ENCODE measurements around the gene POLD1. TPM values are rescaled to one million over a fixed set of nuclear protein-coding genes. Genes with fewer than 3 reads are reported as not detected.
A peak's percentile ranks its signal among the peaks of the same experiment; 100 is the strongest.

The POLD1 gene
- total and polyA plus RNA-seq, 2 of the 13 experiments (the other 11 are each of a cell fraction or from before 2014, with no cell fraction given) = 17.4 to 54.0 TPM

GRCh38 chr19:50461066-50461875 is 77.1 kb downstream of the POLD1 start (continued):
- TF ChIP-seq ZNF510 (CRISPR knock-in tag; IDR thresholded peaks at IDR 0.05; ENCODE audit: low read depth) (no peak), MTERF4 (CRISPR knock-in tag; IDR thresholded peaks at IDR 0.05) (0 out of 2 replicates have a peak, but pooled peaks have one; percentile 54)

- POLR2A ChIA-PET = no interaction called here
- Histone ChIP-seq H3K4me2 (ENCODE audit: low read depth, low read length) (no peak overlapping the region), H3K9me3 (ENCODE audit: low read length) (no peaks in the 10 kb centered on the region), H3K36me3 (replicated peaks in 1 of 2; ENCODE audit: control insufficient read depth in 1 of 2, insufficient read depth in 2 of 2, low read length in 2 of 2) (no peaks in the 10 kb centered on the region), H3K27me3 (ENCODE audit: control insufficient read depth in 1 of 2, insufficient read depth in 2 of 2, low read length in 2 of 2) (no peaks in the 10 kb centered on the region), H3K27ac (ENCODE audit: extremely low read length, insufficient read depth, low read length) (no peak overlapping the region), H3K4me1 (ENCODE audit: insufficient read depth, low read length) (peaks cover 55% of the 10 kb centered on the region), H2AFZ (ENCODE audit: low read length) (no peak overlapping the region), H3K4me3 (replicated peaks in 1 of 3; ENCODE audit: insufficient read depth in 1 of 3, low read depth in 2 of 3, low read length in 3 of 3) (no peak overlapping the region), H4K20me1 (ENCODE audit: insufficient read depth, low read length) (no peaks in the 10 kb centered on the region), H3K79me2 (ENCODE audit: insufficient read depth, low read length) (no peaks in the 10 kb centered on the region), H3K9ac (ENCODE audit: insufficient read depth, low read depth, low read length) (no peak overlapping the region)
- WGBS (ENCODE audit: low lambda C conversion rate) = 52% methylated on average over 6 of the region's 7 CpGs
- CTCF ChIA-PET (ENCODE audit: low intra/inter-chr PET ratio, low total read pairs) = no interaction called here
- TF ChIP-seq ZBTB40 (IDR thresholded peaks at IDR 0.05) = peak; percentile 67
- peak; percentile 98 for TF ChIP-seq ZBTB40 (CRISPR knock-in tag; IDR thresholded peaks at IDR 0.05)
- no peak for TF ChIP-seq ZNF343 (CRISPR knock-in tag; IDR thresholded peaks at IDR 0.05)
- TF ChIP-seq ETV6 (CRISPR knock-in tag; conservative IDR thresholded peaks at IDR 0.05) = no peak
- no peak for ATAC-seq
- in situ Hi-C loops (cut with HindIII; ENCODE audit: extremely low pct_ligation_motif_present, low pct_unique_long_range_greater_than_20kb) (loop anchor here (10.0 kb wide), 1 partner anchor 88 kb away; the partner anchor contains the start of gene NR1H2), intact Hi-C loops (cut with micrococcal nuclease; ENCODE audit: unreplicated experiment) (no loop called here)
- FAIRE-seq = no peak
- no peak for DNase-seq (ENCODE audit: low spot score)
- no TSS peak for BruUV-seq (replicated peaks)
Observed at GRCh38 chr19:50462970-50463369, 78.8 kb downstream of the POLD1 start.

Data from HepG2 (cell line).